Fibroblast of skin of right quadriceps (primary cell): ENCODE results near the gene DAO.
"Not testable (repeated sequence)": the region's sequence is repeated elsewhere in the genome, so short reads cannot be mapped to it uniquely, and the experiment has no call there.

Experiments
- DNase-seq: peaks from one replicate; pipeline ENCODE4 v3.0.0-alpha.2; 2013

The DAO gene

GRCh38 chr12:108879615-108880254 lies at the start of gene DAO:
Gene DAO (plus strand): TSS chr12:108880092. CDS start chr12:108885007, 4,915 bp downstream.
- DNase-seq: no peak

DNA sequence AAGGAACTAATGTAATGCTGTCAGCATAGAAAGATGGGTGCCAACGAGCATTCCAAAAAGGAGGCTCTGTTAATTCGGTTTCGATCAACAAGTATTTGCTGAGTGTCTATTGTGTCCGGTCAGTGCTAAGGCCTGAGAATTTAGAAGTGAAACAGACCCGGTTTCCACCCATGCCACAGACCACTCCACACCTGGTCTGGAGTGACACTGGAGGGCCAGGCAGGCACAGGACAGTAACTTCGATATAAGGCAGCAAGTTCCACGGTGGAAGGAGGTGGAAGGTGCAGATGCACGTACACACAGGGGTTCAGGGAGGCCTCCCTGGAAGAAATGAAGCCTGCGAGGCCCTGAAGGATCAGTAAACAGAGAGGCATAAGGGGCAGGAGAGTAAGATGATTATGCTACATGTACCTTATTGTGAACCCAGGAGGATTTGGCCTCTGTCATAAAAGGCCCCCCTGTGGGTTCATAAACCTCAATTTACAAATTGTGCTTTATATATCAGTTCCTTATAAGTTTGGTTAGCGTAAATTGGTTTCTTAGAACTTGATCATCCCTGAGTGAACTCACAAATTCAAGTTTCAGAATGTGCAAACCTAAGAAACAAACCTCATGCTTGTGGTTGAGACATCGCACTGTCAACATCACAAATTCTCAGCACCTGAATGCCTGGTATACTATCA lies 48.4 kb upstream of the DAO start:
- DNase-seq: no peak

GRCh38 chr12:108832208-108832607 lies 47.7 kb upstream of the DAO start:
- DNase-seq: no peak

- DNase-seq: peak; percentile 91
These were observed 47.0 kb upstream of the DAO start for GRCh38 chr12:108832730-108833354.

- peak; percentile 96 for DNase-seq
These were observed 46.5 kb upstream of the DAO start for GRCh38 chr12:108833355-108833733.

- peak; percentile 79 for DNase-seq
These were observed 46.0 kb upstream of the DAO start for GRCh38 chr12:108833757-108834472.

DNA sequence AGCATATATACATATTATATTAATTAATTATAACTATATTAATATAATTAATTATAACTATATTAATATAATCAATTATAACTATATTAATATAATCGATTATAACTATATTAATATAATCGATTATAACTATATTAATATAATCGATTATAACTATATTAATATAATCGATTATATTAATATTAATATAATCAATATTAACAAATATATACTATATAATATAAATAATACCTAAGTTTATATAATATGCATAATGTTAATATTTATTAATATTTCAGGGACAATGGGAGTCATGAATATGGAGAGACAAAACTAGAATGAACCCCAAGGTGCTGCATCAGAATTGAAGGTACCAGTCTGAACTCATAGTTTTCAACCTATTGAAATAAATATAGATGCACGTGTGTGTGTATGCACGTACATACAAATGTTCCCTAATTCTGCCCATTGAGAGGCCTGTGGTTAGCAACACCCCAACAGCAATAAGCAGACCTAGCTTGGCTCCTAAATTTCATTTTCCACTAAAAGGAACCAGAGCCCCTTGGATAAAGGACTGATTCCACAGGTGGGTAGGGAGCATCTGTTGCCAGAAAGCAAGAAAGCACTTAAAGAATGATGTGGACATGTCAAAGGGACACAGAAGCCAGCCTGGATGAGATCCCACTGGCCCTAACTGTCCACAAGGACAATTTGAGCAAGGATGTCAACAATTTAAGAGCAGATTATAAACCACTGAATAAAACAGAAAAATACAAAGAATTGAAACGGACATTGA lies 43.8 kb upstream of the DAO start:
- DNase-seq: no peak

GRCh38 chr12:108837239-108837638 lies 42.7 kb upstream of the DAO start:
- DNase-seq: no peak

DNA sequence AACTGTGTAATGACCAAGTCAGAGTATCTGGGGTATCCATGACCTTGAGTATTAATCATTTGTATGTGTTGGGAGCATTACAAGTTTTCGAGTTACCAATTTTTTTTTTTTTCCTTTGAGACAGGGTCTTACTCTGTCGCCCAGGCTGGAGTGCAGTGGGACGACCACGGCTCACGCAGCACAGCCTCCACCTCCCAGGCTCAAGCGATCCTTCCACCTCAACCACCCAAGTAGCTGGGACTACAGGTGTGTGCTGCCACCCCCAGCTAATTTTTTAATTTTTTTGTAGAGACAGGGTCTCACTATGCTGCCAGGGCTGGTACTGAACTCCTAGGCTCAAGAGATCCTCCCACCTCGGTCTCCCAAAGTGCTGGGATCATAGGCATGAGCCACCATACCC lies 42.2 kb upstream of the DAO start:
- no peak for DNase-seq

- peak; percentile 99 for DNase-seq
These were observed 41.5 kb upstream of the DAO start for GRCh38 chr12:108838194-108839017.

- DNase-seq: peak; percentile 81
These were observed 40.6 kb upstream of the DAO start for GRCh38 chr12:108839018-108839889.

DNA sequence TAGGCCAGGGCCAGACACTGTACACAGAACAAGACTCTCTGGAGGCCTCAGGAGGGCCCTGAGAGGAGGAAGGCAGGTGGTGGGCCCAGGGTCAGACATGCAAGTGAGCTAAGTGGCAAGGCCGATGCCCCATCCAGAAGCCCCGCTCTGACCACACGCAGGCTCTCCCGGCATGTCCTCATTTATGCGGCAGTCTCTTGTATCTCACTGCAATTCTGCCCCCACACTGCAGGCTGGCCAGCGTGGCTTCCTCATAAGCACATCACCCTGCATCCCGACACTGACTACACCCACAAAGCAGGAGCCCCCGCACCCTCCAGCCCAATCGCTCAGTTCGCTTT lies 40.0 kb upstream of the DAO start:
- DNase-seq: no peak

- peak; percentile 65 for DNase-seq
These were observed 39.1 kb upstream of the DAO start for GRCh38 chr12:108840605-108841332.

DNA sequence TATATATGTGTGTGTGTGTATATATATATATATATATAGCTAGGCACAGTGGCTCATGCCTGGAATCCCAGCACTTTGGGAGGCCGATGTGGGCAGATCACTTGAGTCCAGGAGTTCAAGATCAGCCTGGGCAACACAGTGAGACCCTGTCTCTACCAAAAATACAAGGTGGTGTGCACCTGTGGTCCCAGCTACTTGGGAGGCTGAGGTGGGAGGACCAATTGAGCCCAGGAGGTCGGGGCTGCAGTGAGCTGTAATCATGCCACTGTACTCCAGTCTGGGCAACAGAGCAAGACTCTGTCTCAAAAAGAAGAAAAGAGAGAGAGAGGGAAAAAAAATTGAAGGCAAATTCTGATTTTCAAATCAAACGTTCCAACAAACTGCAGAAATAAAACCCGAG lies 38.1 kb upstream of the DAO start:
- not testable (repeated sequence) for DNase-seq

DNA sequence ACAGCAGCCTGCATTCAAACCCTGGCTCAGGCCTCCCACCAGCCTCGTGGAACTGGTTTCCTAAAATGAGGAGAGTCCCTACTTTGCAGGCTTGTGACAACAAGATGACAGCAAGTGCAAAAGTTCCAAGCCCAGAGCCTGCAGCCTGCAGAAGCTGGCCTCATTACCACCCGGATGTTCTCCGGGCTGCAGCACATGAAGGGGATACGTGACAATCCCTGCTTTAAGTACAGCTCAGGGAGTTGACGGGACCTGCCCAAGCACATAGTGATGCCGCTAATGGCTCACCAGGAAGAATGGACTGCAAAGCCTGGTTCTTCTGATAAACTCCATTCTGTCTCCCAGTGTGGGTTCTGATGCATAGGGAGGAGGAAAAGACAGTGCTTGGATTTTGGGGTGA lies 37.5 kb upstream of the DAO start:
- DNase-seq: no peak

DNA sequence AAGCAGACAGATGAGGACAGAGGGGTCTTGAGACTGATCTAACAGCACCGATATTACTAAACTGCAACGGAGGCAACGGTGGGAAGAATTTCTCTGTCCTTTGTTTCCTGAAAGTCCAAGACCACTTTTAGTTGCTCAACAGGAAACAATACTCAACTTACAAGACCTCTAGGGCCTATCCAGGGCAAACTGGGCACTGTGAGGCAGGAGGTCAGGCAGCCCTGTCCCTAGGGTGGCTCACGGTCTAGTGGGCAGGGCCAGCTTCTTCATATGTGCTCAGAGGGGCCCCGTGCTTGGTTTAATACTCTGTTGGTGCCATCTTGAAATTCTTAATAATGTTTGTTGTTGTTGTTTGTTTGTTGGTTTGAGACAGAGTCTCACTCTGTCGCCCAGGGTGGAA lies 36.7 kb upstream of the DAO start:
- DNase-seq: no peak

GRCh38 chr12:108845696-108846095 lies 34.2 kb upstream of the DAO start:
- DNase-seq: no peak

- DNase-seq: no peak
These were observed 33.6 kb upstream of the DAO start for GRCh38 chr12:108846290-108846701.

DNA sequence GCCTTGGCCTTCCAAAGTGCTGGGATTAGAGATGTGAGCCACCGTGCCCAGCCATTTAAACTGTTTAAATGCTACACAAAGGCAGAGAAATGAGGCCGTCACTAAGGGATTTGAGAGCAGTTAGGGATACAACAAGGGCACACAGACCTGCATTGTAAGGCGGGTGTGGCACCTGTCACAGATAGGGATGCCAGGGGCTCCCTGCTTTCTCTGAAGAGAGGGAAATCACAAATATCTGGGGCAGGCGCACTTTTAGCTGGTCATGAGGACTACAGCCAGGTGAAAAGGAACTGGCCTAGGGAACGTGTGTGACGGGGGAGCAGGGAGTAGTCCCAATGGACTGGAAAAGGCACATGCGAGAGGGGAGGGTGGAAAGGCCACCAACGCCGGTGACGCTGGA lies 32.2 kb upstream of the DAO start:
- no peak for DNase-seq

GRCh38 chr12:108849660-108850059 lies 30.2 kb upstream of the DAO start:
- peak; percentile 75 for DNase-seq
